GM23338 (cell line): ENCODE results near the gene LRIF1. TPM values are rescaled to one million over a fixed set of nuclear protein-coding genes. Genes with fewer than 3 reads are reported as not detected.

ENCODE experiments used
- ATAC-seq: fragments of 200-7000 bp; cut with Tn5 transposase; 3 replicates; pipeline ENCODE4 v1.9.1; 2020
- DNase-seq: peaks from one replicate; pipeline ENCODE4 v3.0.0-alpha.2; 2015; ENCODE audit warnings: low spot score
- H2AFZ ChIP-seq: fragments of 200-600 bp; sonication (generic); 2 replicates; pipeline ENCODE4 v1.8.0; 2016; ENCODE audit warnings: antibody characterized with exemption, mild to moderate bottlenecking, moderate library complexity
- H3F3A ChIP-seq: fragments of 200-600 bp; sonication (generic); replicated peaks from 2 replicates; pipeline ENCODE4 v1.8.0; 2017; ENCODE audit warnings: antibody characterized with exemption, mixed run types, low read depth
- H3K27ac ChIP-seq: fragments of 200-600 bp; sonication (generic); 2 replicates; pipeline ENCODE4 v1.6.1; 2016; ENCODE audit warnings: low read depth
- H3K27me3 ChIP-seq: fragments of 200-600 bp; sonication (generic); 2 replicates; pipeline ENCODE4 v1.8.0; 2016; ENCODE audit warnings: mild to moderate bottlenecking, mixed run types, moderate library complexity; ENCODE audit not compliant: insufficient read depth
- H3K36me3 ChIP-seq: fragments of 200-600 bp; sonication (generic); 2 replicates; pipeline ENCODE4 v1.8.0; 2016; ENCODE audit warnings: mild to moderate bottlenecking; ENCODE audit not compliant: insufficient read depth
- H3K4me1 ChIP-seq: fragments of 200-600 bp; sonication (generic); 2 replicates; pipeline ENCODE4 v1.8.0; 2016; ENCODE audit warnings: mild to moderate bottlenecking, moderate library complexity; ENCODE audit not compliant: insufficient read depth
- H3K4me2 ChIP-seq: fragments of 200-600 bp; sonication (generic); 2 replicates; pipeline ENCODE4 v1.7.1; 2017; ENCODE audit warnings: mixed run types
- H3K4me3 ChIP-seq: fragments of 200-600 bp; sonication (generic); 2 replicates; pipeline ENCODE4 v1.6.1; 2016; ENCODE audit warnings: mixed run types
- H3K79me2 ChIP-seq: fragments of 200-600 bp; sonication (generic); replicated peaks from 2 replicates; pipeline ENCODE4 v1.8.0; 2017; ENCODE audit warnings: mild to moderate bottlenecking; ENCODE audit not compliant: insufficient read depth
- H3K9me2 ChIP-seq: fragments of 200-600 bp; sonication (generic); 2 replicates; pipeline ENCODE4 v1.8.0; 2017; ENCODE audit not compliant: insufficient read depth
- H4K20me1 ChIP-seq: fragments of 200-600 bp; sonication (generic); replicated peaks from 2 replicates; pipeline ENCODE4 v1.8.0; 2017; ENCODE audit warnings: mild to moderate bottlenecking; ENCODE audit not compliant: insufficient read depth
- H3K27ac Mint-ChIP-seq: 2 replicates; pipeline ENCODE4 v1.8.0; 2020; ENCODE audit warnings: inconsistent platforms, mild to moderate bottlenecking, moderate library complexity, mixed read lengths
- H3K27me3 Mint-ChIP-seq: 3 replicates; pipeline ENCODE4 v1.8.0; 2022; ENCODE audit warnings: low read depth, mild to moderate bottlenecking, moderate library complexity, mixed read lengths, inconsistent platforms; ENCODE audit not compliant: insufficient read depth, poor library complexity
- H3K36me3 Mint-ChIP-seq: 3 replicates; pipeline ENCODE4 v1.8.0; 2021; ENCODE audit warnings: low read depth, mild to moderate bottlenecking, inconsistent platforms, moderate library complexity, mixed read lengths
- H3K4me1 Mint-ChIP-seq: 3 replicates; pipeline ENCODE4 v1.8.0; 2020; ENCODE audit warnings: mild to moderate bottlenecking, inconsistent platforms, mixed read lengths
- H3K4me3 Mint-ChIP-seq: 3 replicates; pipeline ENCODE4 v1.8.0; 2021; ENCODE audit warnings: moderate library complexity, mild to moderate bottlenecking, inconsistent platforms, mixed read lengths
- H3K9me3 Mint-ChIP-seq: 3 replicates; pipeline ENCODE4 v1.8.0; 2020; ENCODE audit warnings: moderate library complexity, mild to moderate bottlenecking, inconsistent platforms, mixed read lengths
- ETS1 ChIP-seq: IDR thresholded peaks from 2 replicates; pipeline ENCODE4 v1.6.1; 2016; ENCODE audit warnings: antibody characterized with exemption
- EZH2 ChIP-seq: fragments of 200-600 bp; sonication (generic); IDR thresholded peaks from one replicate; pipeline ENCODE4 v1.8.0; 2017; ENCODE audit warnings: antibody characterized with exemption, mild to moderate bottlenecking, low read depth; ENCODE audit not compliant: unreplicated experiment
- EZH2phosphoT487 ChIP-seq: fragments of 200-600 bp; sonication (generic); IDR thresholded peaks from one replicate; pipeline ENCODE4 v1.8.1; 2018; ENCODE audit warnings: antibody characterized with exemption; ENCODE audit not compliant: unreplicated experiment
- JUNB ChIP-seq: IDR thresholded peaks from one replicate; pipeline ENCODE4 v1.6.1; 2016; ENCODE audit warnings: antibody characterized with exemption; ENCODE audit not compliant: unreplicated experiment
- NANOG ChIP-seq: IDR thresholded peaks from 2 replicates; pipeline ENCODE4 v1.6.1; 2016; ENCODE audit warnings: antibody characterized with exemption, borderline replicate concordance
- POLR2AphosphoS5 ChIP-seq: IDR thresholded peaks from 2 replicates; pipeline ENCODE4 v1.6.1; 2016; ENCODE audit warnings: antibody characterized with exemption, low read depth
- REST ChIP-seq: IDR thresholded peaks from one replicate; pipeline ENCODE4 v1.6.1; 2018; ENCODE audit warnings: antibody characterized with exemption; ENCODE audit not compliant: unreplicated experiment
- STAT1 ChIP-seq: IDR thresholded peaks from one replicate; pipeline ENCODE4 v1.6.1; 2016; ENCODE audit warnings: antibody characterized with exemption; ENCODE audit not compliant: unreplicated experiment
- ZNF114 ChIP-seq: fragments of 250-450 bp; sonication (Bioruptor Pico); IDR thresholded peaks from 2 replicates; pipeline ENCODE4 v1.5.0; 2020; ENCODE audit warnings: mild to moderate bottlenecking, moderate library complexity
- ZNF331 ChIP-seq: fragments of 250-450 bp; sonication (Bioruptor Pico); IDR thresholded peaks from 2 replicates; pipeline ENCODE4 v1.5.0; 2020; ENCODE audit warnings: low read depth, mild to moderate bottlenecking, moderate library complexity
- polyA plus RNA-seq: library from polyadenylated mRNA; unstranded; fragments of >200 nt; fragmentation: Nextera tagmentation; extraction: Ambion mirVana; gene quantifications from 2 replicates; pipeline ENCODE4 v1.2.1, GENCODE V29; 2016
- total RNA-seq: library from RNA; depleted of rRNA; stranded (reverse); fragments of >200 nt; shearing (Covaris generic); gene quantifications from 2 replicates; pipeline ENCODE4 v1.2.3, GENCODE V29; 2014
- TF ChIP-seq, protein P1 (sequence below), 2 experiments: fragments of 200-600 bp in 1 of 2; sonication (generic) in 1 of 2; conservative IDR thresholded peaks; 2 replicates each; pipeline versions ENCODE4 v1.5.1 to v1.6.1; 2016 to 2017; ENCODE audit warnings: antibody characterized with exemption in 2 of 2, low read depth in 2 of 2, mild to moderate bottlenecking in 2 of 2, moderate library complexity in 1 of 2
- TF ChIP-seq, protein P2 (sequence below): fragments of 250-450 bp; sonication (Bioruptor Pico); IDR thresholded peaks from 2 replicates; pipeline ENCODE4 v1.5.0; 2020; ENCODE audit warnings: mild to moderate bottlenecking, moderate library complexity

The LRIF1 gene
- total and polyA plus RNA-seq, 2 experiments from 2014 or later = 32.6 to 37.9 TPM

GRCh38 chr1:110990541-110990940, 26.8 kb upstream of the LRIF1 start (continued):
- TF ChIP-seq REST = no peak
- TF ChIP-seq EZH2phosphoT487 = no peak
- no peak for TF ChIP-seq ZNF331
- TF ChIP-seq POLR2AphosphoS5 = no peak
- TF ChIP-seq ETS1 = no peak
- no peak for TF ChIP-seq NANOG
- TF ChIP-seq, protein P1, sequence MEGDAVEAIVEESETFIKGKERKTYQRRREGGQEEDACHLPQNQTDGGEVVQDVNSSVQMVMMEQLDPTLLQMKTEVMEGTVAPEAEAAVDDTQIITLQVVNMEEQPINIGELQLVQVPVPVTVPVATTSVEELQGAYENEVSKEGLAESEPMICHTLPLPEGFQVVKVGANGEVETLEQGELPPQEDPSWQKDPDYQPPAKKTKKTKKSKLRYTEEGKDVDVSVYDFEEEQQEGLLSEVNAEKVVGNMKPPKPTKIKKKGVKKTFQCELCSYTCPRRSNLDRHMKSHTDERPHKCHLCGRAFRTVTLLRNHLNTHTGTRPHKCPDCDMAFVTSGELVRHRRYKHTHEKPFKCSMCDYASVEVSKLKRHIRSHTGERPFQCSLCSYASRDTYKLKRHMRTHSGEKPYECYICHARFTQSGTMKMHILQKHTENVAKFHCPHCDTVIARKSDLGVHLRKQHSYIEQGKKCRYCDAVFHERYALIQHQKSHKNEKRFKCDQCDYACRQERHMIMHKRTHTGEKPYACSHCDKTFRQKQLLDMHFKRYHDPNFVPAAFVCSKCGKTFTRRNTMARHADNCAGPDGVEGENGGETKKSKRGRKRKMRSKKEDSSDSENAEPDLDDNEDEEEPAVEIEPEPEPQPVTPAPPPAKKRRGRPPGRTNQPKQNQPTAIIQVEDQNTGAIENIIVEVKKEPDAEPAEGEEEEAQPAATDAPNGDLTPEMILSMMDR (conservative IDR thresholded peaks at IDR 0.05; ENCODE audit: low read depth in 2 of 2) = no peak
- TF ChIP-seq EZH2 = no peak
- TF ChIP-seq JUNB = no peak

GRCh38 chr1:110986407-110986891, 22.7 kb upstream of the LRIF1 start:
- H3K27me3 Mint-ChIP-seq = no peaks in the 10 kb centered on the region
- peaks cover 3% of the 10 kb centered on the region; the same call in 1 of the 3 replicates for H3K9me3 Mint-ChIP-seq
- DNase-seq = no peak
- no peaks in the 10 kb centered on the region for H4K20me1 ChIP-seq
- no peaks in the 10 kb centered on the region for H3F3A ChIP-seq
- no peak overlapping the region for H2AFZ ChIP-seq
- 0 out of 2 replicates have a peak, but pooled peaks cover 7% of the 10 kb centered on the region for H3K9me2 ChIP-seq
- no peak overlapping the region for H3K4me3 ChIP-seq
- ATAC-seq = no peak
- no peaks in the 10 kb centered on the region for H3K79me2 ChIP-seq
- H3K36me3 ChIP-seq = no peaks in the 10 kb centered on the region
- H3K4me3 Mint-ChIP-seq = no peak overlapping the region
- no peaks in the 10 kb centered on the region for H3K4me1 ChIP-seq
- H3K27me3 ChIP-seq = no peaks in the 10 kb centered on the region
- no peak overlapping the region for H3K27ac ChIP-seq
- H3K4me1 Mint-ChIP-seq = peaks cover 4% of the 10 kb centered on the region; the same call in 2 of the 3 replicates
- H3K27ac Mint-ChIP-seq = no peak overlapping the region
- no peak overlapping the region for H3K4me2 ChIP-seq
- H3K36me3 Mint-ChIP-seq = no peaks in the 10 kb centered on the region
- TF ChIP-seq NANOG = no peak
- no peak for TF ChIP-seq ZNF114 (CRISPR knock-in tag)
- TF ChIP-seq EZH2 = no peak
- TF ChIP-seq, protein P2, sequence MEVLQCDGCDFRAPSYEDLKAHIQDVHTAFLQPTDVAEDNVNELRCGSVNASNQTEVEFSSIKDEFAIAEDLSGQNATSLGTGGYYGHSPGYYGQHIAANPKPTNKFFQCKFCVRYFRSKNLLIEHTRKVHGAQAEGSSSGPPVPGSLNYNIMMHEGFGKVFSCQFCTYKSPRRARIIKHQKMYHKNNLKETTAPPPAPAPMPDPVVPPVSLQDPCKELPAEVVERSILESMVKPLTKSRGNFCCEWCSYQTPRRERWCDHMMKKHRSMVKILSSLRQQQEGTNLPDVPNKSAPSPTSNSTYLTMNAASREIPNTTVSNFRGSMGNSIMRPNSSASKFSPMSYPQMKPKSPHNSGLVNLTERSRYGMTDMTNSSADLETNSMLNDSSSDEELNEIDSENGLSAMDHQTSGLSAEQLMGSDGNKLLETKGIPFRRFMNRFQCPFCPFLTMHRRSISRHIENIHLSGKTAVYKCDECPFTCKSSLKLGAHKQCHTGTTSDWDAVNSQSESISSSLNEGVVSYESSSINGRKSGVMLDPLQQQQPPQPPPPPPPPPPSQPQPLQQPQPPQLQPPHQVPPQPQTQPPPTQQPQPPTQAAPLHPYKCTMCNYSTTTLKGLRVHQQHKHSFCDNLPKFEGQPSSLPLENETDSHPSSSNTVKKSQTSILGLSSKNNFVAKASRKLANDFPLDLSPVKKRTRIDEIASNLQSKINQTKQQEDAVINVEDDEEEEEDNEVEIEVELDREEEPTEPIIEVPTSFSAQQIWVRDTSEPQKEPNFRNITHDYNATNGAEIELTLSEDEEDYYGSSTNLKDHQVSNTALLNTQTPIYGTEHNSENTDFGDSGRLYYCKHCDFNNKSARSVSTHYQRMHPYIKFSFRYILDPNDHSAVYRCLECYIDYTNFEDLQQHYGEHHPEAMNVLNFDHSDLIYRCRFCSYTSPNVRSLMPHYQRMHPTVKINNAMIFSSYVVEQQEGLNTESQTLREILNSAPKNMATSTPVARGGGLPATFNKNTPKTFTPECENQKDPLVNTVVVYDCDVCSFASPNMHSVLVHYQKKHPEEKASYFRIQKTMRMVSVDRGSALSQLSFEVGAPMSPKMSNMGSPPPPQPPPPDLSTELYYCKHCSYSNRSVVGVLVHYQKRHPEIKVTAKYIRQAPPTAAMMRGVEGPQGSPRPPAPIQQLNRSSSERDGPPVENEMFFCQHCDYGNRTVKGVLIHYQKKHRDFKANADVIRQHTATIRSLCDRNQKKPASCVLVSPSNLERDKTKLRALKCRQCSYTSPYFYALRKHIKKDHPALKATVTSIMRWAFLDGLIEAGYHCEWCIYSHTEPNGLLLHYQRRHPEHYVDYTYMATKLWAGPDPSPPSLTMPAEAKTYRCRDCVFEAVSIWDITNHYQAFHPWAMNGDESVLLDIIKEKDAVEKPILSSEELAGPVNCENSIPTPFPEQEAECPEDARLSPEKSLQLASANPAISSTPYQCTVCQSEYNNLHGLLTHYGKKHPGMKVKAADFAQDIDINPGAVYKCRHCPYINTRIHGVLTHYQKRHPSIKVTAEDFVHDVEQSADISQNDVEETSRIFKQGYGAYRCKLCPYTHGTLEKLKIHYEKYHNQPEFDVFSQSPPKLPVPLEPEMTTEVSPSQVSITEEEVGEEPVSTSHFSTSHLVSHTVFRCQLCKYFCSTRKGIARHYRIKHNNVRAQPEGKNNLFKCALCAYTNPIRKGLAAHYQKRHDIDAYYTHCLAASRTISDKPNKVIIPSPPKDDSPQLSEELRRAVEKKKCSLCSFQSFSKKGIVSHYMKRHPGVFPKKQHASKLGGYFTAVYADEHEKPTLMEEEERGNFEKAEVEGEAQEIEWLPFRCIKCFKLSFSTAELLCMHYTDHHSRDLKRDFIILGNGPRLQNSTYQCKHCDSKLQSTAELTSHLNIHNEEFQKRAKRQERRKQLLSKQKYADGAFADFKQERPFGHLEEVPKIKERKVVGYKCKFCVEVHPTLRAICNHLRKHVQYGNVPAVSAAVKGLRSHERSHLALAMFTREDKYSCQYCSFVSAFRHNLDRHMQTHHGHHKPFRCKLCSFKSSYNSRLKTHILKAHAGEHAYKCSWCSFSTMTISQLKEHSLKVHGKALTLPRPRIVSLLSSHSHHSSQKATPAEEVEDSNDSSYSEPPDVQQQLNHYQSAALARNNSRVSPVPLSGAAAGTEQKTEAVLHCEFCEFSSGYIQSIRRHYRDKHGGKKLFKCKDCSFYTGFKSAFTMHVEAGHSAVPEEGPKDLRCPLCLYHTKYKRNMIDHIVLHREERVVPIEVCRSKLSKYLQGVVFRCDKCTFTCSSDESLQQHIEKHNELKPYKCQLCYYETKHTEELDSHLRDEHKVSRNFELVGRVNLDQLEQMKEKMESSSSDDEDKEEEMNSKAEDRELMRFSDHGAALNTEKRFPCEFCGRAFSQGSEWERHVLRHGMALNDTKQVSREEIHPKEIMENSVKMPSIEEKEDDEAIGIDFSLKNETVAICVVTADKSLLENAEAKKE (CRISPR knock-in tag) = no peak
- TF ChIP-seq STAT1 = no peak
- TF ChIP-seq POLR2AphosphoS5 = no peak
- TF ChIP-seq JUNB = no peak
